Measurements from ENCODE around the gene COLEC12.
"Not testable (repeated sequence)": the region's sequence is repeated elsewhere in the genome, so short reads cannot be mapped to it uniquely, and the experiment has no call there.

The COLEC12 gene

DNA sequence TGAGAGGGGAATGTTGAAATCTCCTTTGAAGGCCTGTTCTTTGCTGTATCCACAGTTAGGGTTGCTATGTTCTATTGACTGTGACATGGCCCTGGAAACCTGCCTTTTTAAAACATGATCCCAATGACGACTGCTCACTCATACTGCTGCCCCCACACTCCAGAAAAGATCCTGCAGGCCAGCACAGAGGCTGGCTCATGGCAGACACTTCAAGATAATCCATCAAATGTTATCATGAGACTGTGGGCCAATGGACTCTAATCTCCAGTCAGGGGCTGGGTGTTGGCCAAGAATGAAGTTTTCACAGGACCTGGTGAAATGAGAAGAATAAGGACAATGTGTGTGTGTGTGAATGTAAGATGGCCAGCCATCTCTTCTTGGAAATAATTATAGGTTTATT is 173.7 kb downstream of the COLEC12 start:
- no peak for DNase-seq (ENCODE audit: low read depth in 2 of 2)

- DNase-seq (ENCODE audit: low read depth in 2 of 2), result no peak
These were observed 177.3 kb downstream of the COLEC12 start for GRCh38 chr18:323253-323622.

- DNase-seq (ENCODE audit: low read depth in 2 of 2), result no peak
These were observed 178.5 kb downstream of the COLEC12 start for GRCh38 chr18:321865-322467.

- no peak for DNase-seq (ENCODE audit: low read depth in 2 of 2)
These were observed 180.3 kb downstream of the COLEC12 start for GRCh38 chr18:320155-320554.

GRCh38 chr18:319720-320119 is 180.8 kb downstream of the COLEC12 start:
- no peak for DNase-seq (ENCODE audit: low read depth in 2 of 2)

DNA sequence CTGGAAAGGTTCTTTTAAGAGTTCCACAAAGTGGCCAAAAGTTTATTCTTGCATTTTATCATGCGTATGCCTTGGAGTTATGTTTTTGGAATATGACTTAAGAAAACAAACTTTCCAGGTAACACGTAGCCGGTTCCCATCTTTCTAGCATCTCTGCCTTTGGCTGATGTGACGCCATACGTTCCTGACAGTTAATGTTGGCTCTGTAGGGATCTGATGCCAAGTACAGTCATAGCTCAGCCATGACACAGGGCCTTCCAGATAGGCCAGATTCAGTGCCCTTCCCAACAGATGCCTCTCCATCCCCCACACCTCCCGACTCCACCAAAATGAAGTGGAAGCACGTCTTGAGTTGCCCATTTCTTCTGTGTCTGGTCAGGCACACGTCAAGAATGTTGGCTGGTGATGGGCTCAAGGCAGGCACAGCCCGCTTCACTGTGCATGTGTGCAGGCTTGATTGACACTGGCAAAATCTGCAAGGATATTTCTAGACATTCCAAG is 181.7 kb downstream of the COLEC12 start:
- no peak for DNase-seq (ENCODE audit: low read depth in 2 of 2)

DNA sequence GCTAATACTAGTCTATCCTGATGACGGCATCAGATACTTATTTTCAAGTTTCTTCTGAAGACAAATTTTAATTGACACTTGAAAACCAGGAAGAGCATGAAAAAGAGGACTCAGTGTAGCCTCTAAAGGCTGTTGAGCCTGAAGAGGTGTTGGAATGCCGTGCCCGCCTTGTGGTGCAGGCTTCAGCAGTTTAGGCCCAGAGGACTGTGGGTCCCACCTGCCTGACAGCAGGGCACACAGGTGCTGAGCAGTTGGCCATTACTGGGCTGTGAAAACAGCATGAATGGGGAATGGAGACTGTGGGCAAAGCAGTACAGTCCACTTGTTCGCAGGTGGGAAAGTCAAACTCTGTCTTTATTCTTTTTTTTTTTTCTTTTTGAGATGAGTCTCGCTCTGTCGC is 182.9 kb downstream of the COLEC12 start:
- DNase-seq (ENCODE audit: low read depth in 2 of 2), result no peak

GRCh38 chr18:316393-316792 is 184.1 kb downstream of the COLEC12 start:
- DNase-seq (ENCODE audit: low read depth in 2 of 2), result no peak

- no peak for DNase-seq (ENCODE audit: low read depth in 2 of 2)
These were observed 186.6 kb downstream of the COLEC12 start for GRCh38 chr18:313931-314330.

- no peak for DNase-seq (ENCODE audit: low read depth in 2 of 2)
These were observed 188.1 kb downstream of the COLEC12 start for GRCh38 chr18:312415-312814.

DNA sequence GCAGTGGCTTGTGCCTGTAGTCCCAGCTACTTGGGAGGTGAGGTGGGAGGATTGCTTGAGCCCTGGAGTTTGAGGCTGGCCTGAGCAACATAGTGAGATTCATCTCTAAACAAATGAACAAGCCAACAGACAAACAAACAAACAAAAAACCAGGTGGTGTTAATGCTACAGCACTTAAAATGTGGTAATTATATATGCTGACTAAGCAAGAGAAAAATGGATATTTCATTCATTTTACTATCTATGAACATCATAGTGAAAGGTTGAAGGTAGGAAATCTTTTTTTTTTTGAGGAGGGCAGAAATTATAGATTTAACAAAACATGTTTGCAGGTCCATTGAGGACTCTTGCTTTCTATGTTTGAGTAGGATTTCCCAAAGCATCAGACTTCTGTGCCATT is 190.5 kb downstream of the COLEC12 start:
- no peak for DNase-seq (ENCODE audit: low read depth in 2 of 2)

- not testable (repeated sequence) for DNase-seq (ENCODE audit: low read depth in 2 of 2)
These were observed 192.4 kb downstream of the COLEC12 start for GRCh38 chr18:308086-308485.

GRCh38 chr18:306608-307255 is 193.8 kb downstream of the COLEC12 start:
- no peak for DNase-seq (ENCODE audit: low read depth in 2 of 2)

- DNase-seq (ENCODE audit: low read depth in 2 of 2), result no peak
These were observed 195.4 kb downstream of the COLEC12 start for GRCh38 chr18:305003-305501.

DNA sequence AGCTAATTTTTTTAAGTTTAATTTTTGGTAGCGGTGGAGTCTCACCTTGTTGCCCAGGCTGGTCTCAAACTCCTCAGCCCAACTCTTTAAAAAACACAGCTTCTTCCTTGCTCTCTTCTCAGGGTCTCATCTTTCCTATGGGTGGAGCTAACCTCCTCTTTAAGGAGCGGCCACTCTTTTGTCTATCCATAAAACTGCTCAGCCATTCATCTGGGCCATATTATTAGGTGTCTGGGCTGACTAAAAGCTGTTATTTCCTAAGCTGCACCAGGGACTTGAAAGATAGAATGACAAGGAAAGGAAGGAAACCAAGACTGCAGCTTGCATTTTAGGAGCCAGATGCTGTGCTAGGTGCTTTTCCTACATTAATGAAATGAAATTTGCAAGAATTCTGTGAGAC is 196.9 kb downstream of the COLEC12 start:
- no peak for DNase-seq (ENCODE audit: low read depth in 2 of 2)

DNA sequence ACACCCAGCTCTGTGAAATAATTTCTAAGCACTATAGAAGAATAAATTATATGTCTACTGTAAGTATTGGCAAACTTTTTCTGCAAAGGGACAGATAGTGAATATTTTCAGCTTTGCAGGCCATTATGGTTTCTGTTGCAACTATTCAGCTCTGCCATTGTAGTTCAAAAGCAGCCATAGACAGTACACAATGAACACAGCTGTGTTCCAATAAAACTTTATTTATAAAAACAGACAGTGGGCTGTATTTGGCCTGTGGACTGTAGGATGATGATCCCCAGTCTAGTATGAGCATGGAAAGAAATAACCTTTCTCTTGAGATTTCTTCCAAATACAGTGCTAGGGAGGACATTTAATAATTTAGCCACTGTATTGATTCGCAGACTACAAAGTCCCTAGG is 197.5 kb downstream of the COLEC12 start:
- no peak for DNase-seq (ENCODE audit: low read depth in 2 of 2)

- no peak for DNase-seq (ENCODE audit: low read depth in 2 of 2)
These were observed 198.4 kb downstream of the COLEC12 start for GRCh38 chr18:302097-302496.

DNA sequence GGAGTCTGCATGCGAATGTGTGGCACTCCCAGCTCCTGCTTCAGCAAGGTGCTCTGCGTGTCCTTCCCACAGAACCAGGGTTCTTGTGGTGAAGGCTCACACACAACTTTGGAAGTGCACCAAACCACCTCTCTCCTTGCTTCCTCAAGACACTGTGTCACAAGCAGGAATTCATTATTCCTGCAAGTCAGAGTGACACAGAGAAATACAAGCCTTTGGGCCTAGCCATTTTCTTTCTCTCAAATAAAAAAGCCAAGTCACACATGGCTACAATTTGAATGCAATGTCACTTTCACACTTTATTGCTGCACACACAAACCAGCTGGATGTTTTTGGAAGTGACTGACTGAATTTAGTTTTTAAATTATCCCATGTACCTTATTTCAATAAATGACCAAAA is 202.6 kb downstream of the COLEC12 start:
- no peak for DNase-seq (ENCODE audit: low read depth in 2 of 2)

DNA sequence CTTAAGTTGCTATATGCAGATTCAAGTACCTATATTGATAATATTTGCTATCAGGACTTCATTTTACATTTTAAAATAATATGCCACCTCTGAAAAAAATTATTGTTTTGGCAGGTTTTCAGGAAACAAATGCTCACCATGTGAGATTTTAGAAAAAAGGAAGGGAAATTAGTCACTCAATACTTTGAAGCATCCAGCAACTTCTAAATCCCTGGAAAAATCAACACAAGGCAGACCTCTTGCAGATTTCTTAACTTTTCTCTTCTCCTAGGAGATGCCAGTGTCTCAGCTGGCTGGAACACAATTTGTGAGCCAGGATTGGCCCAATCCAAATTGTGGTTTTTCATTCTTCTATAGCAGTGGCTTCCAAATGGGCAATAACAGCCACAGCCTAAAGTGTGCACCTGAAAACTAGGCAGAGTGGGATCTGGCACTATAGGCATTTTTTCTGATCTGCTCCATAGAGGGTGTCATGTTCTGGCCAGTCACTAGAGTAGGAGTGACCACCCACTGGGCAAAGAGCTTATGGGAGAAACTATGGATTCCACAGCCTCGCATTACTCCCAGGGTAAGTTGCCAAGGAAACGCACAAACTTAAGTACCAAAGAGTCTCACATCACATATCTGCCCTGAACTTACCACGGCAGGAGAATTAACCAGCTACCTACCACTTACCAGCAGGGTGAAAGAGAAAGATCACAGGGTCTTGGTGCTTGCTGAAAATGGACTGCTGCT is 204.6 kb downstream of the COLEC12 start:
- no peak for DNase-seq (ENCODE audit: low read depth in 2 of 2)

GRCh38 chr18:294566-294965 is 205.9 kb downstream of the COLEC12 start:
- no peak for DNase-seq (ENCODE audit: low read depth in 2 of 2)

DNA sequence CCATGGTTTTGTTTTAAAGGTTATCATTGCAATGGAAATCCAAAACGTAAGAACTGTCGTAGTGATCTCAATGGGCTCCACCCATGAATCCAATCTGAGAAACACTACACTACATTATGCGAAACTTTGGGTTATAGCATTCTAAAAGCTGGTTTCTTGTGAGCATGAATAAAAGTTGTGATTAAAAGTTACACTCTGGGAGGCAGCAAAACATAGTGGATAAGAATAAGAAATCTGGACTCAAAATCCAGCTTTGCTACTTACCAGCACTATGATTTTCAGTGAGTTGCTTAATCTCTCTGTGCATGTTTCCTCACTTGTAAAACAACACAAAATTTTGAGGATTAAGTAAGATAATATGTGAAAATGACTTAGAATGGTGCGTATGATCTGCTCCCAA is 207.0 kb downstream of the COLEC12 start:
- no peak for DNase-seq (ENCODE audit: low read depth in 2 of 2)

DNA sequence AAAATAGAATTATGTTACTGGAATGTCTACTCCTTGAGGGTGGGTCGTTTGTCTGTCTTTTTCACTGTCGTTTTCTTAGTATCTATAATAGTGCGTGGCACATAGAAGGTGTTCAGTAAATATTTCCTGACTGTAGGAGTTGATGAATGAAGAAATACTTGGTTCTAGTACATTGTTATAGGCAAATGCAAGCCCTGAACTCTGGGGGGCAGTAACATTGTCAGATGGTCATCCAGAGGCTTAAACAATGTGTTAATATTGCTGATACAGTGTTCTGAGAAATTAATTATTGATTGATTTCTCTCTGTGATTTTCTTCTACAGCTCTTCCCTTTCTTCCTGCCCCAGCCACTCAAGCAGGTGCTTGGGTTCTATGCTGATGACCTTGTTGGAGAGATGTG is 208.2 kb downstream of the COLEC12 start:
- no peak for DNase-seq (ENCODE audit: low read depth in 2 of 2)

GRCh38 chr18:289970-290369 is 210.5 kb downstream of the COLEC12 start:
- not testable (repeated sequence) for DNase-seq (ENCODE audit: low read depth in 2 of 2)

All from stimulated activated CD8-positive, alpha-beta memory T cell treated with anti-CD3 and anti-CD28 coated beads, Interleukin-7, amount 100 ng/mL, for 1 hour (primary cell).